ENCODE measurements around the gene ACE.

Gene ACE

GRCh38 chr17:63476854-63477479 lies at the start of gene ACE:
ACE (plus strand) TSS chr17:63477061; CDS start chr17:63477095, 34 bp downstream.
- no peak for DNase-seq (ENCODE audit: extremely low read depth in 1 of 2, low read depth in 1 of 2)

GRCh38 chr17:63429766-63430165 lies 47.1 kb upstream of the ACE start:
- no peak for DNase-seq (ENCODE audit: extremely low read depth in 1 of 2, low read depth in 1 of 2)

GRCh38 chr17:63430223-63430622 lies 46.6 kb upstream of the ACE start:
- DNase-seq (ENCODE audit: extremely low read depth in 1 of 2, low read depth in 1 of 2), result no peak

- DNase-seq (ENCODE audit: extremely low read depth in 1 of 2, low read depth in 1 of 2), result no peak
These were observed 45.3 kb upstream of the ACE start for GRCh38 chr17:63431618-63431938.

GRCh38 chr17:63431939-63432804 lies 44.7 kb upstream of the ACE start:
- no peak for DNase-seq (ENCODE audit: extremely low read depth in 1 of 2, low read depth in 1 of 2)

- DNase-seq (ENCODE audit: extremely low read depth in 1 of 2, low read depth in 1 of 2), result no peak
These were observed 42.9 kb upstream of the ACE start for GRCh38 chr17:63433746-63434591.

- no peak for DNase-seq (ENCODE audit: extremely low read depth in 1 of 2, low read depth in 1 of 2)
These were observed 41.8 kb upstream of the ACE start for GRCh38 chr17:63434951-63435571.

GRCh38 chr17:63435681-63436522 lies 41.0 kb upstream of the ACE start:
- no peak for DNase-seq (ENCODE audit: extremely low read depth in 1 of 2, low read depth in 1 of 2)

GRCh38 chr17:63436523-63437110 lies 40.2 kb upstream of the ACE start:
- DNase-seq (ENCODE audit: extremely low read depth in 1 of 2, low read depth in 1 of 2), result no peak

GRCh38 chr17:63437287-63438091 lies 39.4 kb upstream of the ACE start:
- no peak for DNase-seq (ENCODE audit: extremely low read depth in 1 of 2, low read depth in 1 of 2)

- DNase-seq (ENCODE audit: extremely low read depth in 1 of 2, low read depth in 1 of 2), result no peak
These were observed 38.5 kb upstream of the ACE start for GRCh38 chr17:63438092-63439051.

- no peak for DNase-seq (ENCODE audit: extremely low read depth in 1 of 2, low read depth in 1 of 2)
These were observed 37.2 kb upstream of the ACE start for GRCh38 chr17:63439687-63440086.

- DNase-seq (ENCODE audit: extremely low read depth in 1 of 2, low read depth in 1 of 2), result no peak
These were observed 36.6 kb upstream of the ACE start for GRCh38 chr17:63440127-63440769.

- DNase-seq (ENCODE audit: extremely low read depth in 1 of 2, low read depth in 1 of 2), result no peak
These were observed 36.0 kb upstream of the ACE start for GRCh38 chr17:63440770-63441335.

- no peak for DNase-seq (ENCODE audit: extremely low read depth in 1 of 2, low read depth in 1 of 2)
These were observed 35.2 kb upstream of the ACE start for GRCh38 chr17:63441654-63442053.

- DNase-seq (ENCODE audit: extremely low read depth in 1 of 2, low read depth in 1 of 2), result no peak
These were observed 34.8 kb upstream of the ACE start for GRCh38 chr17:63442074-63442473.

GRCh38 chr17:63442549-63443035 lies 34.3 kb upstream of the ACE start:
- DNase-seq (ENCODE audit: extremely low read depth in 1 of 2, low read depth in 1 of 2), result no peak

Measured in stimulated activated CD8-positive, alpha-beta memory T cell treated with anti-CD3 and anti-CD28 coated beads, Interleukin-7, amount 100 ng/mL, for 48 hours (primary cell).